ENCODE data around the gene CLASP1. TPM values are rescaled to one million over a fixed set of nuclear protein-coding genes. Genes with fewer than 3 reads are reported as not detected.

The CLASP1 gene
- total RNA-seq, 1 experiment from 2014 or later, result 81.9 TPM

DNA sequence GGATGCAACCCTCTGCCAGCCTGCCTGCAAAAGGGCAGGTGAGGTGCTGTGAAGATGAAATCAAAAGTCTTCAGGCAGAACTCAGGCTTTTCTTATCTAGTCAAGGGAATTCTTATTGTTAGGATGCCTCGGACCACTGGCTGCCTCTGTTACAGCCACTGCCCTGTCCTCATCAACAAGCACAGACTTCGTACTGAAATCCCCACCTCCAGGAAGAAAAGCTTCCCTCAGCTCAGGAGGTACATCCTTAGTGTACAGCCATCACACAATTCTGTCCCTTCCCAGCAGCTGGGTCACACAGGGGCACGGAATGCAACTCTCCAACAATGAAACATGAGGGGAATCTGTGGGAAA is 128.6 kb downstream of the CLASP1 start:
- TF ChIP-seq, protein P1, sequence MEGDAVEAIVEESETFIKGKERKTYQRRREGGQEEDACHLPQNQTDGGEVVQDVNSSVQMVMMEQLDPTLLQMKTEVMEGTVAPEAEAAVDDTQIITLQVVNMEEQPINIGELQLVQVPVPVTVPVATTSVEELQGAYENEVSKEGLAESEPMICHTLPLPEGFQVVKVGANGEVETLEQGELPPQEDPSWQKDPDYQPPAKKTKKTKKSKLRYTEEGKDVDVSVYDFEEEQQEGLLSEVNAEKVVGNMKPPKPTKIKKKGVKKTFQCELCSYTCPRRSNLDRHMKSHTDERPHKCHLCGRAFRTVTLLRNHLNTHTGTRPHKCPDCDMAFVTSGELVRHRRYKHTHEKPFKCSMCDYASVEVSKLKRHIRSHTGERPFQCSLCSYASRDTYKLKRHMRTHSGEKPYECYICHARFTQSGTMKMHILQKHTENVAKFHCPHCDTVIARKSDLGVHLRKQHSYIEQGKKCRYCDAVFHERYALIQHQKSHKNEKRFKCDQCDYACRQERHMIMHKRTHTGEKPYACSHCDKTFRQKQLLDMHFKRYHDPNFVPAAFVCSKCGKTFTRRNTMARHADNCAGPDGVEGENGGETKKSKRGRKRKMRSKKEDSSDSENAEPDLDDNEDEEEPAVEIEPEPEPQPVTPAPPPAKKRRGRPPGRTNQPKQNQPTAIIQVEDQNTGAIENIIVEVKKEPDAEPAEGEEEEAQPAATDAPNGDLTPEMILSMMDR (IDR thresholded peaks at IDR 0.05; ENCODE audit: unreplicated experiment), result no peak
- Mint-ChIP-seq H3K27me3 (ENCODE audit: insufficient read depth, unreplicated experiment) (no peaks in the 10 kb centered on the region), H3K27ac (ENCODE audit: low read depth, unreplicated experiment) (no peak overlapping the region), H3K9me3 (ENCODE audit: unreplicated experiment) (no peaks in the 10 kb centered on the region), H3K36me3 (ENCODE audit: insufficient read depth, unreplicated experiment) (peaks cover 68% of the 10 kb centered on the region), H3K4me3 (ENCODE audit: unreplicated experiment) (no peak overlapping the region), H3K4me1 (ENCODE audit: insufficient read depth, unreplicated experiment) (peaks cover 15% of the 10 kb centered on the region)
- DNase-seq (ENCODE audit: unreplicated experiment), result no peak
- ChIA-PET CTCF (interaction anchor here (0.9 kb wide), 1 partner anchor 125 kb away, joined by 3 read pairs; no protein-coding TSS in a partner anchor), POLR2A (interaction anchor here (0.6 to 2.5 kb wide), 3 partner anchors 12 to 145 kb away, joined by 4 to 10 read pairs (median 6); no protein-coding TSS in a partner anchor)
- intact Hi-C loops (cut with micrococcal nuclease), result loop anchor here (10.0 kb wide), 1 partner anchor 426 kb away; no protein-coding TSS in a partner anchor
- no TSS peak for BruUV-seq (replicated peaks)

DNA sequence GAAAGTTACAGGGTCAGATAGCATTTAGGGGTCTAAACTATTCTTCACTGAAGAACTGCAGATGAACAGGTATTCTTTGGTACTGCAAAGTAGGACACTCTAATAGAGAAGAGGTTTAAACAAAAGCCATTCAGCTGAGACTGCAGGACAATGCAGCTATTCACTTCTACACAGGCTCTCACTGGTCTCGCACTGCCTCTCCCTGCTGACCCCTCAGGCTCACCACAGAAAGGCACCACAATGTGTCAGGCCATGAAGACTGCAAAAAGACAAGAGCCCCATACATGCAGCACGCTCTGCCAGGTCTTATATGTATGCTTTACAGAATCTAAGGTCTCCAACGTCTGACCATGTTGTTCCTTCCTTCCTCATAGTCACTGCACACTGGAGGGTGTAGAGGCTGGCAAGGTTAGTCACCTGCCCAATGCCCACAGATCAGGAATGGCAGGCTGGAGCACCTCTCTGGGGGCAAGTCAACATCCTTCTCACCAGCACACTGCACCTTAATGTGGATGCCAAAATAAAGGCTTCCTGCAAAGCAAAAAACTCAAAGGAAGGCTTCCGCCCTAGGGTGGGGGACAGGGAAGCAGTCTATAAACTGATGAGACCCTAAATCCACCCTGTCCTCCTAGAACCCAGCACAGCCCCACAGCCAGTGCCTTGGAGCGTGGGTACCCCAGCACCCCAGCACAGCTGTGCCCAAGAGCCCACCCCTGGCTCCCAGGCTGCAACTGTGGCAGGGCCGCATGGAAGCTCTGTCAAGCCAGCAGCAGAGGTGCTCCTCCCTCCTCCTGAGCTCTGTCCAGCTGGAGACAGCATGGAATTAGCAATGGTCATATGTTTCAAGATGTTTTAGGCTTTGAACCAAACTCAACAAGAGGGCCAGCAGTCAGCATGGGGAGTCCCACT is 129.3 kb downstream of the CLASP1 start:
- Mint-ChIP-seq H3K9me3 (ENCODE audit: unreplicated experiment) (no peaks in the 10 kb centered on the region), H3K27me3 (ENCODE audit: insufficient read depth, unreplicated experiment) (no peaks in the 10 kb centered on the region), H3K4me3 (ENCODE audit: unreplicated experiment) (no peak overlapping the region), H3K36me3 (ENCODE audit: insufficient read depth, unreplicated experiment) (peaks cover 75% of the 10 kb centered on the region), H3K4me1 (ENCODE audit: insufficient read depth, unreplicated experiment) (peaks cover 9% of the 10 kb centered on the region), H3K27ac (ENCODE audit: low read depth, unreplicated experiment) (no peak overlapping the region)
- intact Hi-C loops (cut with micrococcal nuclease), result loop anchor here (10.0 kb wide), 1 partner anchor 425 kb away; no protein-coding TSS in a partner anchor
- CTCF ChIA-PET, result interaction anchor here (0.9 kb wide), 1 partner anchor 124 kb away, joined by 3 read pairs; no protein-coding TSS in a partner anchor
- no peak for DNase-seq (ENCODE audit: unreplicated experiment)
- no TSS peak for BruUV-seq (replicated peaks)
- POLR2A ChIA-PET, result interaction anchor here (0.7 to 2.5 kb wide), 5 partner anchors 12 to 31 kb away, joined by 3 to 10 read pairs (median 4); no protein-coding TSS in a partner anchor
- TF ChIP-seq, protein P1 (IDR thresholded peaks at IDR 0.05; ENCODE audit: unreplicated experiment), result no peak

DNA sequence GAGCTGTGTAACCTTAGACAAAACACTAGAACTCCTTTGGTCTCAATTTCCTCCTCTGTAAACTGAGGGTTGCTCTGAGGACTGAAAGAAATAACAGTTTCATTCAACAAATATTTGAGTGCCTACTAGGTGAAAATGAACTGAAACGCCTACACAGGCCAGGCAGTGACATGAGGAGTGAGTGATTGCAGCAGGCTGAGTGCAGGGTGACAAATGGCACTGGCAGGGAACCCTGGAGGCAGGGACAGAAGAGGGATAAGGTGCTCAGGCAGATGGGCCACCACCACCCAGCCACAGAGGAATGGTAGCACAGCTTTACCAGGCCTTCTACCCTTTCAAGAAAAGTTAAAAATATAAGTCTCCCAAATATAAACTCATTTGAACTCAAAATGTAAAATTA is 130.1 kb downstream of the CLASP1 start:
- POLR2A ChIA-PET, result interaction anchor here (0.7 to 2.5 kb wide), 6 partner anchors 10 to 39 kb away, joined by 3 to 10 read pairs (median 4); no protein-coding TSS in a partner anchor
- no peaks in the 10 kb centered on the region for H3K9me3 Mint-ChIP-seq (ENCODE audit: unreplicated experiment)

More for the DNA sequence above, 130.1 kb downstream of the CLASP1 start:
- CTCF ChIA-PET, result interaction anchor here (2.0 kb wide), 1 partner anchor 11 kb away, joined by 4 read pairs; the partner anchor contains the start of gene RNU4ATAC
- peaks cover 83% of the 10 kb centered on the region for H3K36me3 Mint-ChIP-seq (ENCODE audit: insufficient read depth, unreplicated experiment)
- H3K27ac Mint-ChIP-seq (ENCODE audit: low read depth, unreplicated experiment), result no peak overlapping the region
- H3K4me1 Mint-ChIP-seq (ENCODE audit: insufficient read depth, unreplicated experiment), result peaks cover 5% of the 10 kb centered on the region
- TF ChIP-seq, protein P1 (IDR thresholded peaks at IDR 0.05; ENCODE audit: unreplicated experiment), result no peak
- no peak overlapping the region for H3K4me3 Mint-ChIP-seq (ENCODE audit: unreplicated experiment)
- BruUV-seq (replicated peaks), result no TSS peak
- DNase-seq (ENCODE audit: unreplicated experiment), result no peak
- H3K27me3 Mint-ChIP-seq (ENCODE audit: insufficient read depth, unreplicated experiment), result no peaks in the 10 kb centered on the region
- intact Hi-C loops (cut with micrococcal nuclease), result no loop called here

Data from MCF 10A (cell line).